ENCODE measurements around the gene ANK2. TPM values are rescaled to one million over a fixed set of nuclear protein-coding genes. Genes with fewer than 3 reads are reported as not detected.

The ANK2 gene
- total RNA-seq, 1 donor from 2014 or later = 4.5 TPM

DNA sequence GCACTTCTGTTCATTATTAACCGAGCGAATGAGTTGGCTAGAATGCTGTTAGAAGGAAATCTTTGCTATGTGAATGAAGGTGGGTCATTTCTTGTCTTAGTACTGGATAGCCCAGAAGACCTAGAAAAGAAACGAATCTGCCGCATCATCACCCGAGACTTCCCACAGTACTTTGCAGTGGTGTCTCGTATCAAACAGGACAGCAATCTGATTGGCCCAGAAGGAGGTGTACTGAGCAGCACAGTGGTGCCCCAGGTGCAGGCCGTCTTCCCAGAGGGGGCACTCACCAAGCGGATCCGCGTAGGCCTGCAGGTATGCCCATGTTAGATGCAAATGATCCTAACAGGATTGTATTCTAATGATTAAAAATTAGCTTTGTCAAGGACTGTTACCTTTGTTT is 286.3 kb downstream of the ANK2 start:
- POLR2A ChIA-PET = no interaction called here

DNA sequence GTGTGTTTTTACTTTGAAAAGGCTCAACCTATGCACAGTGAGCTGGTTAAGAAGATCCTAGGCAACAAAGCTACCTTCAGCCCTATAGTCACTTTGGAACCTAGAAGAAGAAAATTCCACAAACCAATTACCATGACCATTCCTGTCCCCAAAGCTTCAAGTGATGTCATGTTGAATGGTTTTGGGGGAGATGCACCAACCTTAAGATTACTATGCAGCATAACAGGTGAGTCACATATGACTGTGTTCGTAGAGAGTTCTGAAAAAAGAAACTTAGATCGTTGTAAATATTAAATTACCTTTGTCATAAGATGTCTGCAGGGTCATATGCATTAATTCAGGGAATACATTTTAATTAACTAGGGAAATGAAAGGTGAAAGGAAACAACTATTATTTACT is 287.1 kb downstream of the ANK2 start:
- Mint-ChIP-seq H3K36me3 (ENCODE audit: low read depth) (no peaks in the 10 kb centered on the region), H3K9me3 (no peaks in the 10 kb centered on the region), H3K27ac (no peak overlapping the region), H3K4me3 (no peak overlapping the region), H3K4me1 (no peaks in the 10 kb centered on the region), H3K27me3 (no peaks in the 10 kb centered on the region)
- ChIA-PET CTCF (no interaction called here), POLR2A (no interaction called here)
- intact Hi-C loops (cut with micrococcal nuclease) = no loop called here
- DNase-seq (no peak), ATAC-seq (ENCODE audit: low read depth) (no peak)
- TF ChIP-seq, protein P1, sequence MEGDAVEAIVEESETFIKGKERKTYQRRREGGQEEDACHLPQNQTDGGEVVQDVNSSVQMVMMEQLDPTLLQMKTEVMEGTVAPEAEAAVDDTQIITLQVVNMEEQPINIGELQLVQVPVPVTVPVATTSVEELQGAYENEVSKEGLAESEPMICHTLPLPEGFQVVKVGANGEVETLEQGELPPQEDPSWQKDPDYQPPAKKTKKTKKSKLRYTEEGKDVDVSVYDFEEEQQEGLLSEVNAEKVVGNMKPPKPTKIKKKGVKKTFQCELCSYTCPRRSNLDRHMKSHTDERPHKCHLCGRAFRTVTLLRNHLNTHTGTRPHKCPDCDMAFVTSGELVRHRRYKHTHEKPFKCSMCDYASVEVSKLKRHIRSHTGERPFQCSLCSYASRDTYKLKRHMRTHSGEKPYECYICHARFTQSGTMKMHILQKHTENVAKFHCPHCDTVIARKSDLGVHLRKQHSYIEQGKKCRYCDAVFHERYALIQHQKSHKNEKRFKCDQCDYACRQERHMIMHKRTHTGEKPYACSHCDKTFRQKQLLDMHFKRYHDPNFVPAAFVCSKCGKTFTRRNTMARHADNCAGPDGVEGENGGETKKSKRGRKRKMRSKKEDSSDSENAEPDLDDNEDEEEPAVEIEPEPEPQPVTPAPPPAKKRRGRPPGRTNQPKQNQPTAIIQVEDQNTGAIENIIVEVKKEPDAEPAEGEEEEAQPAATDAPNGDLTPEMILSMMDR (IDR thresholded peaks at IDR 0.05) = no peak

More for the DNA sequence above, 286.3 kb downstream of the ANK2 start:
- CTCF ChIA-PET = no interaction called here
- TF ChIP-seq, protein P1 (IDR thresholded peaks at IDR 0.05) = no peak
- Mint-ChIP-seq H3K36me3 (ENCODE audit: low read depth) (no peaks in the 10 kb centered on the region), H3K4me3 (no peak overlapping the region), H3K4me1 (no peaks in the 10 kb centered on the region), H3K9me3 (no peaks in the 10 kb centered on the region), H3K27ac (no peak overlapping the region), H3K27me3 (no peaks in the 10 kb centered on the region)
- DNase-seq = no peak
- no peak for ATAC-seq (ENCODE audit: low read depth)
- intact Hi-C loops (cut with micrococcal nuclease) = no loop called here

DNA sequence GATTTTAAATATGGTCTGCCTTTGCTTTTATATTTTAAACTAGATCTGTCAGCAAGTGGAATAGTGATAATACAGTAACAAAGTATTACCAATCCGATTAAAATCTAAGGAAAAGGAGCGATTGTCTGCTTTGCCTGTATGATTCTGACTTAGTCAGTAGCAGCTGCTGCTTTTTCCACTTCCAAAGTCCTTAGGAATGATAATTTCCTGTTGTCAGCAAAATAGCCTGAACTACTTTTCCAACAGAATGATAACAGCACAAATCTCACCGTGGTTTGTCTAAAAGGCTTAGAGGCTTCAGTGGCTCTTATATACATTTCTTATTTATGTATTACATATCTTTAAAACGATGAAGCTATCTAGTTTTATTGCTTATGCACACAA is 290.0 kb downstream of the ANK2 start:
- no peak for ATAC-seq (ENCODE audit: low read depth)
- CTCF ChIA-PET = no interaction called here
- no peaks in the 10 kb centered on the region for H3K27me3 Mint-ChIP-seq

DNA sequence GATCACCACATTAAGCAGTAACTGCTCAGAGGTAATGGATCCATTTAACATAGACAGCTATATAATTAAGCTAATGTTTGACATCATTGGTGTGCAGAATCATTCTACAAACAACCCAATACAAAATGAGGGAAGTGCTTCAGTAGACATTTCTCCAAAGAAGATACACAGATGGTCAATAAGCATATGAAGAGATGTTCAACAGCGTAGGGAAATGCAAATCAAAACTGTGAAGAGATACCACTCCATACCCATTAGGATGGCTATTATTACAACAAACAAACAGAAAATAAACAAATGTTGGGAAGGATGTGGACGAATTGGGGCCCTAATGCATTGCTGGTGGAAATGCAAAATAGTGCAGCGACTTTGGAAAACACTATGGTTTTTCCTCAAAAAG is 294.6 kb downstream of the ANK2 start:
- ChIA-PET POLR2A (no interaction called here), CTCF (no interaction called here)
- Mint-ChIP-seq H3K4me3 (no peak overlapping the region), H3K9me3 (no peaks in the 10 kb centered on the region), H3K27ac (no peak overlapping the region), H3K27me3 (peaks cover 2% of the 10 kb centered on the region), H3K4me1 (no peaks in the 10 kb centered on the region), H3K36me3 (ENCODE audit: low read depth) (no peaks in the 10 kb centered on the region)
- ATAC-seq (ENCODE audit: low read depth) (no peak), DNase-seq (no peak)
- TF ChIP-seq, protein P1 (IDR thresholded peaks at IDR 0.05) = no peak
- intact Hi-C loops (cut with micrococcal nuclease) = no loop called here

More for the DNA sequence above, 290.0 kb downstream of the ANK2 start:
- no peak overlapping the region for H3K27ac Mint-ChIP-seq
- POLR2A ChIA-PET = no interaction called here
- H3K4me1 Mint-ChIP-seq = no peaks in the 10 kb centered on the region
- H3K4me3 Mint-ChIP-seq = no peak overlapping the region
- no peaks in the 10 kb centered on the region for H3K9me3 Mint-ChIP-seq
- intact Hi-C loops (cut with micrococcal nuclease) = no loop called here
- no peaks in the 10 kb centered on the region for H3K36me3 Mint-ChIP-seq (ENCODE audit: low read depth)
- TF ChIP-seq, protein P1 (IDR thresholded peaks at IDR 0.05) = no peak
- no peak for DNase-seq

DNA sequence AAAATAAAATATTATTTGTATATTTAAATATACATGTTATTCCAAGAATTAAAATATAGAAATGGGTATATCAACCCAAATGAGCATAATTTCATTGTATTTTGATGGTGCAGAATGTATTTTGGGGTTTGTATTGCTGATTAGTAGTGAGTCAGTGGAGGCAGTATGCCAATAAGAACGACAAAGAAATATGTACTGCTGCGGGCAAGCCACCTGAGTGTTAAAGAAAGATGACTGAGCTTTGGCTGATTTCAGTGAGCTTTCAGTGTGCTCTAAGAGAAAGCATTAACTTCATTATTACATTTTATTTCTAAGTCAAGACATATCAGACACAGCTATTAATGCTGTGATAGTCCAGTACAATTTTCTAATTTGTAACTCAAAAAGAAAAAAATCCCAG is 297.8 kb downstream of the ANK2 start:
- Mint-ChIP-seq H3K27me3 (peaks cover 10% of the 10 kb centered on the region), H3K27ac (no peak overlapping the region), H3K4me1 (peaks cover 3% of the 10 kb centered on the region), H3K4me3 (no peak overlapping the region), H3K9me3 (no peaks in the 10 kb centered on the region), H3K36me3 (ENCODE audit: low read depth) (no peaks in the 10 kb centered on the region)
- ChIA-PET POLR2A (no interaction called here), CTCF (no interaction called here)
- DNase-seq (no peak), ATAC-seq (ENCODE audit: low read depth) (no peak)
- TF ChIP-seq, protein P1 (IDR thresholded peaks at IDR 0.05) = no peak
- intact Hi-C loops (cut with micrococcal nuclease) = no loop called here
